Amygdala (tissue), 56 donors: ENCODE measurements around the gene LYSET.
"Not testable (repeated sequence)": the region's sequence is repeated elsewhere in the genome, so short reads cannot be mapped to it uniquely, and the experiment has no call there.

ENCODE experiments used
- DNase-seq, 56 donors: peaks; one replicate each; lab custom pipeline; 2025; lab: John Stamatoyannopoulos, UW

The LYSET gene

GRCh38 chr14:93214598-93214997, 29.5 kb downstream of the LYSET start:
- no peak for DNase-seq

GRCh38 chr14:93219103-93219726, 34.1 kb downstream of the LYSET start:
- peak in 1 of 56 donors; percentile 40 for DNase-seq

- no peak for DNase-seq
Observed at GRCh38 chr14:93220509-93220908, 35.4 kb downstream of the LYSET start.

GRCh38 chr14:93223565-93223964, 38.4 kb downstream of the LYSET start:
- DNase-seq = no peak

- no peak for DNase-seq
Observed at GRCh38 chr14:93228550-93228949, 43.4 kb downstream of the LYSET start.

GRCh38 chr14:93230539-93230938, 45.4 kb downstream of the LYSET start:
- DNase-seq = no peak

- peak in 39 of 56 donors; percentile 9 to 67 (median 36) for DNase-seq
Observed at GRCh38 chr14:93231129-93231979, 46.2 kb downstream of the LYSET start.

- DNase-seq = no peak
Observed at GRCh38 chr14:93232159-93232558, 47.0 kb downstream of the LYSET start.

GRCh38 chr14:93233078-93233477, 48.0 kb downstream of the LYSET start:
- not testable (repeated sequence) for DNase-seq

- no peak for DNase-seq
Observed at GRCh38 chr14:93234798-93235197, 49.7 kb downstream of the LYSET start.
